ENCODE results near the gene RNF6. TPM values are rescaled to one million over a fixed set of nuclear protein-coding genes. Genes with fewer than 3 reads are reported as not detected.

Gene RNF6
- total and polyA plus RNA-seq, 10 of the 15 experiments (the other 5 are each of a cell fraction or from before 2014, with no cell fraction given) = 19.0 to 54.0 (median 33.8) TPM

DNA sequence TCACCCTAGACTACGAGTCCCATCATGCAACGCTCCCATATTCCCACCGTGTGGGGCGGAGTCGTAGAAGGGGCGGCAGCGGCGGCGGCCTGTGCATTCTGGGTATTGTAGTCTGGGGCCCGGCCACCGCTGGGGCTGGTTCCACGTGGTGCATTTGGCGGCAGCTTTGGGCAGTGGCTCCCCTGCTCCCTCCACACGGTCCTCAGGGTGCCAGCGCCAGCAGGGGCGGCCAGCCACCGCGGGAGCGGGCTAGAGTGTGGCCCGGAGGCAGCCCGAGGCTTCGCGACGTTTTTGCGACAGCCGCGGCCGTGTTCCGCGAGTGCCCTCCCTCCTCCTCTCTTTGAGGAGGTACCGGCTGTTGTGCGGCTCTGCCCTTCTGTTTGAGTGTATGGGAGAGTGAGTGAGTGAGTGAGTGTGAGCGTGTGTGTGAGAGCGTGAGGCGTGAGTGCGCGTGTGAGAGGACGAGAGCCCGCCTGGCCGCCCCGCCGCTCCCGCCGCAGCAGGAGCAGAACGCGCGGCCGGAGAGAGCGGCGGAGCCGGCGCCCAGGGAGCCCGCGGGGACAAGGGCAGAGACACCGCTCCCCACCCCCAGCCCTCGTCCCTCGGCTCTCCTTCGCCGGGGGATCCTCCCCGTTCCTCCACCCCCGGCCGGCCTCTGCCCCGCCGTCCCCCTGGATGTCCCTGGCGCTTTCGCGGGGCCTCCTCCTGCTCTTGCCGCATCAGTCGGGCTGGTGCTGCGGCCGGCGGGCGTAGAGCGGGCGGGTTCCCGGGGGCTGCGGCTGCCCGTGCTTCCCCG, 31.9 kb upstream of the RNF6 start, which contains the start of gene CDK8:
Gene CDK8 (plus strand): TSS at position 343 of the 796 bp plus-strand sequence. CDS start 513 bp downstream, outside the sequence.
- peak within 1 kb of the TSS; percentile 86 for H3K27ac ChIP-seq (ENCODE audit: control insufficient read depth, insufficient read depth)
- no peaks in the 10 kb centered on the region for H4K20me1 ChIP-seq (ENCODE audit: control insufficient read depth, insufficient read depth)
- peak within 1 kb of the TSS; percentile 69 for H3K9ac ChIP-seq (ENCODE audit: control insufficient read depth, insufficient read depth, low read length)
- in situ Hi-C loops (cut with MboI) = no loop called here
- H3K79me2 ChIP-seq (ENCODE audit: control insufficient read depth, insufficient read depth, low read length) = peaks cover 45% of the 10 kb centered on the region
- under 1% methylated on average over 49 of the region's 79 CpGs for WGBS (ENCODE audit: insufficient coverage, insufficient replicate concordance, low lambda C conversion rate, missing lambda C conversion rate)
- no TSS peak for BruUV-seq (replicated peaks)
- no peaks in the 10 kb centered on the region for H3K36me3 ChIP-seq (ENCODE audit: control insufficient read depth in 2 of 2, insufficient read depth in 2 of 2, low read length in 1 of 2)
- peak within 1 kb of the TSS; percentile 97 for H2AFZ ChIP-seq (ENCODE audit: control insufficient read depth, low read depth, low read length)
- H3K4me2 ChIP-seq (ENCODE audit: control insufficient read depth, insufficient read depth) = peak within 1 kb of the TSS; percentile 76
- H3K4me1 ChIP-seq (ENCODE audit: control insufficient read depth, insufficient read depth, low read length) = no peaks in the 10 kb centered on the region
- ChIA-PET CTCF (interaction anchor here (0.6 to 1.2 kb wide), 4 partner anchors 67 to 646 kb away, joined by 3 to 5 read pairs (median 3); no protein-coding TSS in a partner anchor), POLR2A (interaction anchor here (0.7 kb wide), 1 partner anchor 203 kb away, joined by 3 read pairs; no protein-coding TSS in a partner anchor), RAD21 (ENCODE audit: unreplicated experiment) (no interaction called here), SMC1A (ENCODE audit: uncharacterized antibody, unreplicated experiment) (no interaction called here)
- intact Hi-C loops (cut with micrococcal nuclease; ENCODE audit: unreplicated experiment) = loop anchor here (2.0 to 5.0 kb wide), 2 partner anchors 33 to 67 kb away; no protein-coding TSS in a partner anchor
- peak; percentile 48 for DNase-seq (ENCODE audit: low read depth, low spot score)
- H3K27me3 ChIP-seq (replicated peaks in 1 of 2; ENCODE audit: control insufficient read depth in 2 of 2, insufficient read depth in 2 of 2, low read length in 1 of 2) = no peaks in the 10 kb centered on the region; a peak in 1 of 4 replicates
- ATAC-seq = peak; percentile 89
- H3K4me3 ChIP-seq = peak within 1 kb of the TSS; percentile 80
- no peaks in the 10 kb centered on the region for H3K9me3 ChIP-seq (replicated peaks; ENCODE audit: control insufficient read depth, insufficient read depth, low read length)
- peak; percentile 75 for FAIRE-seq
- TF ChIP-seq STAT1 (conservative IDR thresholded peaks at IDR 0.05) (no peak; the same call in 1 of the 2 replicates), CHD1 (IDR thresholded peaks at IDR 0.05; ENCODE audit: low read depth, low read length) (no peak), ZBED1 (IDR thresholded peaks at IDR 0.05; ENCODE audit: borderline replicate concordance) (no peak), CHD4 (IDR thresholded peaks at IDR 0.05) (no peak), RUNX3 (IDR thresholded peaks at IDR 0.05; ENCODE audit: low read length) (peak; percentile 34; the same call in 1 of the 2 replicates), BRCA1 (IDR thresholded peaks at IDR 0.05; ENCODE audit: low read depth, low read length) (no peak), EZH2 (IDR thresholded peaks at IDR 0.05; ENCODE audit: borderline replicate concordance, control insufficient read depth, low read depth, low read length) (no peak), MEF2B (IDR thresholded peaks at IDR 0.05; ENCODE audit: partially characterized antibody, poor library complexity, severe bottlenecking) (no peak), CBX3 (IDR thresholded peaks at IDR 0.05; ENCODE audit: borderline replicate concordance, low read depth) (no peak), CEBPB (IDR thresholded peaks at IDR 0.05; ENCODE audit: borderline replicate concordance in 1 of 2, low read depth in 2 of 2, low read length in 2 of 2) (no peak), SIN3A (IDR thresholded peaks at IDR 0.05; ENCODE audit: low read depth, low read length) (no peak; the same call in 1 of the 2 replicates), ZNF622 (IDR thresholded peaks at IDR 0.05) (no peak), SUPT20H (IDR thresholded peaks at IDR 0.05; ENCODE audit: borderline replicate concordance, control insufficient read depth, low read depth, low read length) (no peak), MYB (IDR thresholded peaks at IDR 0.05; ENCODE audit: borderline replicate concordance, low read depth, low read length) (no peak), BMI1 (IDR thresholded peaks at IDR 0.05; ENCODE audit: borderline replicate concordance) (no peak), SRF (IDR thresholded peaks at IDR 0.05; ENCODE audit: low read depth in 2 of 2, low read length in 2 of 2) (no peak)
- TF ChIP-seq, protein P1, sequence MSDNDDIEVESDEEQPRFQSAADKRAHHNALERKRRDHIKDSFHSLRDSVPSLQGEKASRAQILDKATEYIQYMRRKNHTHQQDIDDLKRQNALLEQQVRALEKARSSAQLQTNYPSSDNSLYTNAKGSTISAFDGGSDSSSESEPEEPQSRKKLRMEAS (IDR thresholded peaks at IDR 0.05; ENCODE audit: low read depth, low read length) = no peak; the same call in 1 of the 2 replicates
- TF ChIP-seq, protein P2, sequence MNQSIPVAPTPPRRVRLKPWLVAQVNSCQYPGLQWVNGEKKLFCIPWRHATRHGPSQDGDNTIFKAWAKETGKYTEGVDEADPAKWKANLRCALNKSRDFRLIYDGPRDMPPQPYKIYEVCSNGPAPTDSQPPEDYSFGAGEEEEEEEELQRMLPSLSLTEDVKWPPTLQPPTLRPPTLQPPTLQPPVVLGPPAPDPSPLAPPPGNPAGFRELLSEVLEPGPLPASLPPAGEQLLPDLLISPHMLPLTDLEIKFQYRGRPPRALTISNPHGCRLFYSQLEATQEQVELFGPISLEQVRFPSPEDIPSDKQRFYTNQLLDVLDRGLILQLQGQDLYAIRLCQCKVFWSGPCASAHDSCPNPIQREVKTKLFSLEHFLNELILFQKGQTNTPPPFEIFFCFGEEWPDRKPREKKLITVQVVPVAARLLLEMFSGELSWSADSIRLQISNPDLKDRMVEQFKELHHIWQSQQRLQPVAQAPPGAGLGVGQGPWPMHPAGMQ (IDR thresholded peaks at IDR 0.05; ENCODE audit: borderline replicate concordance) = no peak
- TF ChIP-seq, protein P3, sequence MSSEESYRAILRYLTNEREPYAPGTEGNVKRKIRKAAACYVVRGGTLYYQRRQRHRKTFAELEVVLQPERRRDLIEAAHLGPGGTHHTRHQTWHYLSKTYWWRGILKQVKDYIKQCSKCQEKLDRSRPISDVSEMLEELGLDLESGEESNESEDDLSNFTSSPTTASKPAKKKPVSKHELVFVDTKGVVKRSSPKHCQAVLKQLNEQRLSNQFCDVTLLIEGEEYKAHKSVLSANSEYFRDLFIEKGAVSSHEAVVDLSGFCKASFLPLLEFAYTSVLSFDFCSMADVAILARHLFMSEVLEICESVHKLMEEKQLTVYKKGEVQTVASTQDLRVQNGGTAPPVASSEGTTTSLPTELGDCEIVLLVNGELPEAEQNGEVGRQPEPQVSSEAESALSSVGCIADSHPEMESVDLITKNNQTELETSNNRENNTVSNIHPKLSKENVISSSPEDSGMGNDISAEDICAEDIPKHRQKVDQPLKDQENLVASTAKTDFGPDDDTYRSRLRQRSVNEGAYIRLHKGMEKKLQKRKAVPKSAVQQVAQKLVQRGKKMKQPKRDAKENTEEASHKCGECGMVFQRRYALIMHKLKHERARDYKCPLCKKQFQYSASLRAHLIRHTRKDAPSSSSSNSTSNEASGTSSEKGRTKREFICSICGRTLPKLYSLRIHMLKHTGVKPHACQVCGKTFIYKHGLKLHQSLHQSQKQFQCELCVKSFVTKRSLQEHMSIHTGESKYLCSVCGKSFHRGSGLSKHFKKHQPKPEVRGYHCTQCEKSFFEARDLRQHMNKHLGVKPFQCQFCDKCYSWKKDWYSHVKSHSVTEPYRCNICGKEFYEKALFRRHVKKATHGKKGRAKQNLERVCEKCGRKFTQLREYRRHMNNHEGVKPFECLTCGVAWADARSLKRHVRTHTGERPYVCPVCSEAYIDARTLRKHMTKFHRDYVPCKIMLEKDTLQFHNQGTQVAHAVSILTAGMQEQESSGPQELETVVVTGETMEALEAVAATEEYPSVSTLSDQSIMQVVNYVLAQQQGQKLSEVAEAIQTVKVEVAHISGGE (CRISPR knock-in tag; IDR thresholded peaks at IDR 0.05) = no peak
